Fibroblast of villous mesenchyme (primary cell): ENCODE data around the gene TBX5. TPM values are rescaled to one million over a fixed set of nuclear protein-coding genes. Genes with fewer than 3 reads are reported as not detected.

Experiments used
- DNase-seq: peaks from one replicate; pipeline ENCODE4 v3.0.0-alpha.2; 2010; ENCODE audit warnings: low read depth
- H3K4me3 ChIP-seq: 2 replicates; pipeline ENCODE4 v1.5.1; 2011; ENCODE audit warnings: low read depth, mild to moderate bottlenecking, low read length
- CTCF ChIP-seq: IDR thresholded peaks from 2 replicates; pipeline ENCODE4 v1.5.1; 2012; ENCODE audit warnings: low read depth, mild to moderate bottlenecking, low read length; ENCODE audit not compliant: insufficient read depth
- total RNA-seq: library from RNA; depleted of rRNA; stranded (reverse); fragments of >200 nt; gene quantifications from 2 replicates; pipeline ENCODE4 v1.2.3, GENCODE V29; 2012

The TBX5 gene
- total RNA-seq, 1 donor: 0.43 TPM

GRCh38 chr12:114415525-114415868 lies 9.6 kb upstream of the TBX5 start:
- no peak for TF ChIP-seq CTCF
- no peak overlapping the region for H3K4me3 ChIP-seq

GRCh38 chr12:114414866-114415524 lies 9.1 kb upstream of the TBX5 start:
- no peak for TF ChIP-seq CTCF
- no peak overlapping the region for H3K4me3 ChIP-seq
- no peak for DNase-seq

More at GRCh38 chr12:114415525-114415868, 9.6 kb upstream of the TBX5 start:
- no peak for DNase-seq

GRCh38 chr12:114414031-114414865 lies 8.3 kb upstream of the TBX5 start:
- peak; percentile 19 for DNase-seq
- no peak for TF ChIP-seq CTCF
- no peak overlapping the region for H3K4me3 ChIP-seq

GRCh38 chr12:114412825-114413749 lies 7.1 kb upstream of the TBX5 start:
- DNase-seq: no peak
- H3K4me3 ChIP-seq: no peak overlapping the region
- no peak for TF ChIP-seq CTCF

GRCh38 chr12:114412307-114412706 lies 6.4 kb upstream of the TBX5 start:
- no peak overlapping the region for H3K4me3 ChIP-seq
- DNase-seq: no peak
- no peak for TF ChIP-seq CTCF

GRCh38 chr12:114411071-114411837 lies 5.3 kb upstream of the TBX5 start:
- TF ChIP-seq CTCF: no peak
- peak; percentile 29 for DNase-seq
- H3K4me3 ChIP-seq: no peak overlapping the region
